ENCODE data around the gene DSCAM.

Gene DSCAM

GRCh38 chr21:40575976-40576375 lies 271.0 kb downstream of the DSCAM start:
- no peak overlapping the region for H3K4me3 ChIP-seq (ENCODE audit: low read length)
- no peak for TF ChIP-seq CTCF (conservative IDR thresholded peaks at IDR 0.05; ENCODE audit: low read length)
- peak; percentile 2 for DNase-seq (ENCODE audit: low read depth)

GRCh38 chr21:40569357-40569756 lies 277.6 kb downstream of the DSCAM start:
- no peak overlapping the region for H3K4me3 ChIP-seq (ENCODE audit: low read length)
- no peak for TF ChIP-seq CTCF (conservative IDR thresholded peaks at IDR 0.05; ENCODE audit: low read length)
- no peak for DNase-seq (ENCODE audit: low read depth)

GRCh38 chr21:40568807-40569206 lies 278.2 kb downstream of the DSCAM start:
- no peak overlapping the region for H3K4me3 ChIP-seq (ENCODE audit: low read length)

GRCh38 chr21:40567501-40567900 lies 279.5 kb downstream of the DSCAM start:
- no peak overlapping the region for H3K4me3 ChIP-seq (ENCODE audit: low read length)
- no peak for DNase-seq (ENCODE audit: low read depth)

More at GRCh38 chr21:40568807-40569206, 278.2 kb downstream of the DSCAM start:
- DNase-seq (ENCODE audit: low read depth), result no peak
- no peak for TF ChIP-seq CTCF (conservative IDR thresholded peaks at IDR 0.05; ENCODE audit: low read length)

GRCh38 chr21:40566486-40566885 lies 280.5 kb downstream of the DSCAM start:
- no peak for TF ChIP-seq CTCF (conservative IDR thresholded peaks at IDR 0.05; ENCODE audit: low read length)
- no peak for DNase-seq (ENCODE audit: low read depth)
- no peak overlapping the region for H3K4me3 ChIP-seq (ENCODE audit: low read length)

More at GRCh38 chr21:40567501-40567900, 279.5 kb downstream of the DSCAM start:
- TF ChIP-seq CTCF (conservative IDR thresholded peaks at IDR 0.05; ENCODE audit: low read length), result no peak

- no peak for DNase-seq (ENCODE audit: low read depth)
- no peak for TF ChIP-seq CTCF (conservative IDR thresholded peaks at IDR 0.05; ENCODE audit: low read length)
- no peak overlapping the region for H3K4me3 ChIP-seq (ENCODE audit: low read length)
Observed at GRCh38 chr21:40564318-40564717, 282.6 kb downstream of the DSCAM start.

- no peak for TF ChIP-seq CTCF (conservative IDR thresholded peaks at IDR 0.05; ENCODE audit: low read length)
- no peak for DNase-seq (ENCODE audit: low read depth)
- no peak overlapping the region for H3K4me3 ChIP-seq (ENCODE audit: low read length)
Observed at GRCh38 chr21:40563900-40564299, 283.1 kb downstream of the DSCAM start.

Measured in AG10803 (cell line).